ENCODE data around the gene METTL25B. TPM values are rescaled to one million over a fixed set of nuclear protein-coding genes. Genes with fewer than 3 reads are reported as not detected.

The METTL25B gene
- total RNA-seq, 1 donor from 2014 or later: 56.7 TPM

GRCh38 chr1:156726549-156727226 lies 1.6 kb upstream of the METTL25B start:
- no peak overlapping the region for H3K4me3 Mint-ChIP-seq
- H3K4me1 Mint-ChIP-seq: peaks cover 25% of the 10 kb centered on the region
- ATAC-seq (ENCODE audit: low read depth) (no peak), DNase-seq (no peak)
- H3K36me3 Mint-ChIP-seq (ENCODE audit: low read depth): peaks cover 42% of the 10 kb centered on the region
- TF ChIP-seq CTCF (IDR thresholded peaks at IDR 0.05): no peak
- ChIA-PET POLR2A (interaction anchor here (0.5 to 7.4 kb wide), 11 partner anchors 9 to 225 kb away, joined by 3 to 153 read pairs (median 5); partner anchors contain the start of genes HDGF, MRPL24, NTRK1 and PRCC), CTCF (interaction anchor here (0.9 to 6.5 kb wide), 32 partner anchors 9 to 166 kb away, joined by 3 to 182 read pairs (median 8); partner anchors contain the start of genes CRABP2, HDGF, INSRR and MRPL24)
- H3K27me3 Mint-ChIP-seq: no peaks in the 10 kb centered on the region
- H3K9me3 Mint-ChIP-seq: no peaks in the 10 kb centered on the region
- intact Hi-C loops (cut with micrococcal nuclease): loop anchor here (1.0 kb wide), 3 partner anchors 20 to 134 kb away; partner anchors contain the start of gene NTRK1
- H3K27ac Mint-ChIP-seq: no peak overlapping the region

GRCh38 chr1:156727492-156727891 lies 777 bp upstream of the METTL25B start:
- no peak for DNase-seq
- TF ChIP-seq CTCF (IDR thresholded peaks at IDR 0.05): no peak
- Mint-ChIP-seq H3K4me3 (no peak overlapping the region), H3K27ac (peak overlapping the region; percentile 93), H3K9me3 (no peaks in the 10 kb centered on the region), H3K36me3 (ENCODE audit: low read depth) (peaks cover 45% of the 10 kb centered on the region), H3K27me3 (no peaks in the 10 kb centered on the region), H3K4me1 (peaks cover 25% of the 10 kb centered on the region)
- CTCF ChIA-PET: interaction anchor here (1.2 to 6.5 kb wide), 11 partner anchors 16 to 132 kb away, joined by 3 to 182 read pairs (median 13); partner anchors contain the start of genes HDGF, INSRR, NES and NTRK1
- intact Hi-C loops (cut with micrococcal nuclease): no loop called here
- POLR2A ChIA-PET: interaction anchor here (0.6 to 7.4 kb wide), 10 partner anchors 8 to 226 kb away, joined by 3 to 153 read pairs (median 7); partner anchors contain the start of genes HDGF, MRPL24 and PRCC
- ATAC-seq (ENCODE audit: low read depth): no peak

- Mint-ChIP-seq H3K36me3 (ENCODE audit: low read depth) (peaks cover 47% of the 10 kb centered on the region), H3K4me3 (no peak within 1 kb of the TSS), H3K27ac (peak within 1 kb of the TSS; percentile 93), H3K27me3 (no peaks in the 10 kb centered on the region), H3K9me3 (no peaks in the 10 kb centered on the region), H3K4me1 (peaks cover 25% of the 10 kb centered on the region)
- CTCF ChIA-PET: interaction anchor here (1.0 to 6.5 kb wide), 3 partner anchors 23 to 40 kb away, joined by 4 to 182 read pairs (median 7); partner anchors contain the start of genes HDGF and PRCC
- peak; percentile 91 for ATAC-seq (ENCODE audit: low read depth)
- DNase-seq: peak; percentile 83
- intact Hi-C loops (cut with micrococcal nuclease): loop anchor here (1.0 to 2.0 kb wide), 5 partner anchors 12 to 272 kb away; partner anchors contain the start of genes HDGF, MRPL24 and PRCC
- no peak for TF ChIP-seq CTCF (IDR thresholded peaks at IDR 0.05)
- POLR2A ChIA-PET: interaction anchor here (0.7 to 7.4 kb wide), 25 partner anchors 10 to 1324 kb away, joined by 3 to 153 read pairs (median 4); partner anchors contain the start of genes ARHGEF2, CRABP2, HDGF and MRPL24
Measured at GRCh38 chr1:156728599-156729462, 562 bp downstream of the METTL25B start, which contains the start of gene ISG20L2. Gene ISG20L2 (minus strand): TSS chr1:156728766. CDS start chr1:156727652, 1,114 bp downstream.

- Mint-ChIP-seq H3K27me3 (no peaks in the 10 kb centered on the region), H3K36me3 (ENCODE audit: low read depth) (peaks cover 63% of the 10 kb centered on the region), H3K27ac (no peak overlapping the region), H3K4me1 (peaks cover 15% of the 10 kb centered on the region), H3K4me3 (no peak overlapping the region), H3K9me3 (no peaks in the 10 kb centered on the region)
- TF ChIP-seq CTCF (IDR thresholded peaks at IDR 0.05): no peak
- no peak for DNase-seq
- no peak for ATAC-seq (ENCODE audit: low read depth)
- CTCF ChIA-PET: interaction anchor here (0.5 kb wide), 1 partner anchor 213 kb away, joined by 3 read pairs; no protein-coding TSS in a partner anchor
- POLR2A ChIA-PET: interaction anchor here (0.6 kb wide), 1 partner anchor 253 kb away, joined by 4 read pairs; no protein-coding TSS in a partner anchor
- intact Hi-C loops (cut with micrococcal nuclease): no loop called here
Measured at GRCh38 chr1:156733989-156734584, 5.8 kb downstream of the METTL25B start.

Data from activated B cell treated with CpG ODN at 0.5 μM for 24 hours (primary cell).